Measurements from ENCODE around the gene EXOC2. TPM values are rescaled to one million over a fixed set of nuclear protein-coding genes. Genes with fewer than 3 reads are reported as not detected.
A peak's percentile ranks its signal among the peaks of the same experiment; 100 is the strongest.

Gene EXOC2
- total RNA-seq, 2 experiments from 2014 or later, result 28.4 to 34.6 TPM

DNA sequence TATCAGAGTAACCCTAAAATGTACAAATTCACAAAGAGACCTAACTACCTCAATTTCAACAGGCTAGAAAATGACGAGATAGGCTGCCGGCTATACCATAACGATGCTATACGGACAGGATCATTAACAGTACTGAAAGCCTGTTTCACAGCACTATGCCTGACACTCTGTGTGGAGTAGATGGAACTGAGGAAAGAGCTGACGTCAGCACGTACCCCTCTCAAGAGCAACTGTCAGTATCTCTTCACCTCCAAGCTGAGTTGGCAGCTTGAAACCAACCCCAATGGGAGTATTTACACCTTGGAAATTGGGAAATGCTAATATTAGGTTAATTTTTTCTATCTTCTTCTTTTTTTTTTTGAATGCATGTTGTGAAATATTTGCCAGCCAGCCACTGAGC lies 89.7 kb downstream of the EXOC2 start:
- no peak overlapping the region for H3K27ac Mint-ChIP-seq
- ATAC-seq (no peak), DNase-seq (no peak)
- no peaks in the 10 kb centered on the region for H3K27me3 Mint-ChIP-seq
- H3K9me3 Mint-ChIP-seq (ENCODE audit: low read depth), result no peaks in the 10 kb centered on the region
- CTCF ChIA-PET, result no interaction called here
- H3K4me1 Mint-ChIP-seq, result no peaks in the 10 kb centered on the region
- H3K4me3 Mint-ChIP-seq, result no peak overlapping the region
- peaks cover 12% of the 10 kb centered on the region for H3K36me3 Mint-ChIP-seq

DNA sequence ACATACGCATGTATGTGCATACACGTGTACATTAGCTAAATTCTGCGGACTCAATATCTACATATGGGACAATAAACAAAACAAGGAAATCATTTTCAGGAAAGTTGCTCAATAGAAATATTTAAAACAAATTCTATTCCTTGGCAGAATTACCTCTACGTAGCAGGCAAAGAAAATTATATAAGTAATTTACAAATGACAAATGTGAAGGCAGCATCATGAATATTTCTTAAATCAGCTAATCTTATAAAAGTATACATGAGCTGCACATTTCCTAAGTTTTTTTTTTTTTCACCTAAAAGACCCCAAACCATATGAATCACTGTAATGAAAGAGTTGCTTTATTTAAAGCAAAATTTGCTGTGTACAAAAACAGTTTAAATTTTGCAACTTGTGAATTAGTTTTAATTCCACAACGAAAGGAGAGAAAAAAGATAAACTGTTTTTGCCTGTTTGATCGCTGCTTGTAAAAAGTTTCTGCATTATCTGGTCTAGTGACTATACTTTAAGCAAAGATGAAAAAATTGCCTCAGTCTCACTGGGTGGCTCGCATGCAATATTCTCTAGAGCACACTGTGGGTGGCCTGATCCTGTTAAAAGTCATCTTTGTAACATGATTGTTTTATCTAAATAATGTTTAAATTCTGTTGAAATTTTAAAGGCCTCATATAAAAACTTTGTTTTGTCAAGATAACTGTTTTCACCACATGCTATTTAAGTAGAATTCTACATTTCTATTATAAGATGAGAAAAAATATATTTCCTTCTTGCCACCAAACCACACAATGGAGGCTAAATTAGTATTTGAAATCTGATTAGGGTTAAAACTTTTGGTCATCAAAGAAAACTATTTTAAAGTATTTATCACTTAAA lies 93.1 kb downstream of the EXOC2 start:
- no peaks in the 10 kb centered on the region for H3K9me3 Mint-ChIP-seq (ENCODE audit: low read depth)
- DNase-seq (no peak), ATAC-seq (no peak)
- H3K27ac Mint-ChIP-seq, result no peak overlapping the region
- H3K4me3 Mint-ChIP-seq, result no peak overlapping the region
- peaks cover 6% of the 10 kb centered on the region for H3K36me3 Mint-ChIP-seq
- CTCF ChIA-PET, result no interaction called here
- H3K27me3 Mint-ChIP-seq, result no peaks in the 10 kb centered on the region
- H3K4me1 Mint-ChIP-seq, result no peaks in the 10 kb centered on the region

DNA sequence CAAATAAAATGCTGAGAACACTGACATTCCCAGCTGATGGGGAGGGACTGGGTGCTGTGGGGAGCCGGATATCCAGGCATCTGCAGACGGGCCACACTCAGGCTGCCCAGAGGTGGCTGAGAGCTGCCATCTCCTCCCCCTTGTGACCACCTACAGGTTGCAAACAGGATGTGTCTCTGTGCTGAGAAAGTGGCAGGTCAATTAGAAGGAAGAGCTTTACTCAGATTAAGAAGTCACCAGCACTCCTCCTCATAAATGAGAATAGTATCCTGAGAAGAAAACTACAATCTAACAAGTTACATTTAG lies 99.1 kb downstream of the EXOC2 start:
- Mint-ChIP-seq H3K36me3 (peaks cover 20% of the 10 kb centered on the region), H3K9me3 (ENCODE audit: low read depth) (no peaks in the 10 kb centered on the region), H3K4me1 (peaks cover 8% of the 10 kb centered on the region), H3K4me3 (no peak overlapping the region), H3K27ac (no peak overlapping the region), H3K27me3 (no peaks in the 10 kb centered on the region)
- ATAC-seq (no peak), DNase-seq (no peak)
- CTCF ChIA-PET, result interaction anchor here (0.6 to 4.9 kb wide), 25 partner anchors 10 to 843 kb away, joined by 3 to 28 read pairs (median 4); no protein-coding TSS in a partner anchor

DNA sequence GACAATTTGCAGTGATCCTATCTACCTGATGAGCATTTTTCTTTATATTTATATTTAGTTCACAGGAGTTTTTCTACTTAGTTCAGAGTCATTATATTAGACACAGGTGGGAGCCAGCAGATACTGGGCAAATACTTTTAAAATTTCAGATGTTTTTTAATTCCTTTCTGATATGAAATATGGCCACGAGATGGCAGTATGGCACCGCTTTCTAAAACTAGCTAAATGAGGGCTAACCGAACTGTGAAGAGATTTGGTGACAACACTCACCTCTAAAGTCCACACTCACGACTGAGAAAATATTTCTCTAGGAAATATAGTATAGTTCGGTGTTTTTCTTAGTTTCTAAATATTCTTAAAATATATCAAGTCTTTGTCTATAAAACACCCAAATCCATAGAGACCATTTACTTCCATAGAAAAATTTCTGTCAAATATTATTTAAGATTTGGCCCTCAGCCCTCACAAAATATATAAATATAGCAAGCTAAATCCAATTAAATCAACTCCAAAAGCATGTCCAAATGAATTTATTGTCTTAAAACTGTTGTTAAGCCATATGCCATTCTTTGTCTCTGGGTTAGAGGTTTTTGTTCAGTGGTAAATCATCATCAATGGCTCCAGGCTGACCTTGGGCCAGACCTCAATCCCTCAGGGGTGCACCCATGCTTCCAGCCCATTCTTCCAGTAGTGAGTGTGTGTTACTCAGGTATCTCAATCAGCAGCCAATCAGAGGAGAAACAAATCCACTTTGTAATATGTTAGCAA lies 99.6 kb downstream of the EXOC2 start:
- ATAC-seq (peak; percentile 60), DNase-seq (peak; percentile 77)
- Mint-ChIP-seq H3K4me1 (peaks cover 8% of the 10 kb centered on the region), H3K27ac (no peak overlapping the region), H3K9me3 (ENCODE audit: low read depth) (no peaks in the 10 kb centered on the region), H3K27me3 (no peaks in the 10 kb centered on the region), H3K36me3 (peaks cover 20% of the 10 kb centered on the region), H3K4me3 (no peak overlapping the region)
- CTCF ChIA-PET, result interaction anchor here (0.6 to 4.9 kb wide), 43 partner anchors 9 to 843 kb away, joined by 3 to 28 read pairs (median 4); partner anchors contain the start of gene DUSP22

DNA sequence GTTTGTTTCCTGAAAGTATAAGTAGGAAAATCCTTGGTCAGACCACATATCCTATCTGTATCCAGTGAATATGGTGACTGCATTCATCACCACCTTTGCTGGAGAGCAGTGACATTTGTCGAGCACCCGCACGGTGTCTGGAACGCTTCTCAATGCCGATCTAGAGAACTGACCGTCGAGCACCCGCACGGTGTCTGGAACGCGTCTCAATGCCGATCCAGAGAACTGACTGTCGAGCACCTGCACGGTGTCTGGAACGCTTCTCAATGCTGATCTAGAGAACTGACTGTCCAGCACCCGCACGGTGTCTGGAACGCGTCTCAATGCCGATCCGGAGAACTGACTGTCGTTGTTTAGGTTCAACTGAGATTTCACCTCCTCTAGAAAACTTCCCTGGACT lies 103.8 kb downstream of the EXOC2 start:
- no peak overlapping the region for H3K4me3 Mint-ChIP-seq
- peaks cover 9% of the 10 kb centered on the region for H3K4me1 Mint-ChIP-seq
- DNase-seq, result no peak
- no peaks in the 10 kb centered on the region for H3K27me3 Mint-ChIP-seq
- H3K27ac Mint-ChIP-seq, result no peak overlapping the region
- no peaks in the 10 kb centered on the region for H3K9me3 Mint-ChIP-seq (ENCODE audit: low read depth)
- H3K36me3 Mint-ChIP-seq, result peaks cover 14% of the 10 kb centered on the region
- CTCF ChIA-PET, result no interaction called here
- no peak for ATAC-seq

DNA sequence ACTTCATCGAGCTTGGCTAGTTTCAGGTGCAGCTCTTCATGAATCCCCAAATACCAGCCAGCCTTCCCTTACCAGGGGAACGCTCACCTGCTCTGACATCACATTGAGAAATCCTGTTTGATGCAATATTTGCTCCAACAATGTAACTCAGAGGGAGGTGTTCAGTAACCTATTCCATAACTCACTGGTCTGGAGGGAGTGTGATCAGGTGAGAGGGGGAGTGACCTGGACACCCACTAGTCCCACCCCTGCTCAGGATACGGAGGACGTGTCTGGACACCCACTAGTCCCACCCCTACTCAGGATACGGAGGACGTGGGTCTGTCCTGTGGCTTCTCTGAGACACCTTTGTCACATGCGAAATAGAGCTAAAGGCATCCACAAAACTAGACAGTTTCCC lies 106.4 kb downstream of the EXOC2 start:
- H3K27ac Mint-ChIP-seq, result no peak overlapping the region
- DNase-seq, result no peak
- peaks cover 20% of the 10 kb centered on the region for H3K4me1 Mint-ChIP-seq
- H3K36me3 Mint-ChIP-seq, result peaks cover 14% of the 10 kb centered on the region
- no peaks in the 10 kb centered on the region for H3K9me3 Mint-ChIP-seq (ENCODE audit: low read depth)
- CTCF ChIA-PET, result interaction anchor here (1.0 kb wide), 1 partner anchor 195 kb away, joined by 3 read pairs; the partner anchor contains the start of gene IRF4
- H3K27me3 Mint-ChIP-seq, result no peaks in the 10 kb centered on the region
- no peak overlapping the region for H3K4me3 Mint-ChIP-seq
- ATAC-seq, result no peak

DNA sequence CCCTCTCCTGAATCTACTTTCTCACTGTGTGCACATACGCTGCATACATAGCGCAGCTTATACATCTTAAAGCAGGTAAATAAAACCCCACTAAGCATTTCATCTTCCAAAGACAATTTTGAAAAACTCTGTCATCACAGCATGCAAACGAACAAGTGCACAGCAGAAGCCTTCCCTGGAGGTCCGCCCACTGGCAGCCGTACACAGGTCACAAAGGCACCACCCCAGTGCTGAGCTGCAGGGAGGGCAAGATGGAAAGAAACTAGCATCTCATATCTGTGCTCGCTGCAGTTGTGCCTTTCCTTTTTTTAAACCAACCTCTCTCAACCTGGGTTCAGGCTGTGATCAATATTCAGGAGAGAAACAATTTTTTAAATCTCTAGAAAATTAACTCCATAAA lies 109.3 kb downstream of the EXOC2 start:
- H3K27ac Mint-ChIP-seq, result no peak overlapping the region
- ATAC-seq (no peak), DNase-seq (no peak)
- peak overlapping the region; percentile 1 for H3K4me3 Mint-ChIP-seq
- H3K9me3 Mint-ChIP-seq (ENCODE audit: low read depth), result no peaks in the 10 kb centered on the region
- CTCF ChIA-PET, result interaction anchor here (0.6 to 3.9 kb wide), 5 partner anchors 10 to 395 kb away, joined by 3 to 28 read pairs (median 4); no protein-coding TSS in a partner anchor
- H3K4me1 Mint-ChIP-seq, result peaks cover 25% of the 10 kb centered on the region
- no peaks in the 10 kb centered on the region for H3K27me3 Mint-ChIP-seq
- no peaks in the 10 kb centered on the region for H3K36me3 Mint-ChIP-seq

DNA sequence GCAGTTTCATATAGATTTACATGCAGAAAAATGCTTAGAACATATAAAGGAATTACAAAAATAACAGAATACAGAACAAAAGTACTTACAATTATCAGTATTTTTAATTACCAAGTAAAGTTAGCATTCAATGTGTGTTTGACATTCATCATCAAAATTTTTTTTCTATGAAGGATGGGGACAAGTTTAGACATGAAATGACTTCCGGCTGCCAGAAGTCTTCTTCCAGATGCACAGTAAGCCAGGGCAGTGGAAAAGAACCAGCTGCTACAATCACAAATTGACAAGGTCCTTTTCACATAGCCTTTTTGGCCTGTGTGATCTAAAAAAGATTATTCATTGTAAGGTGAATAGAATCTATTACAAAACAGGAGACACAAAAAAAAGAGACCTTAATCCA lies 109.8 kb downstream of the EXOC2 start:
- Mint-ChIP-seq H3K4me1 (peaks cover 30% of the 10 kb centered on the region), H3K27me3 (no peaks in the 10 kb centered on the region), H3K4me3 (no peak overlapping the region), H3K36me3 (no peaks in the 10 kb centered on the region), H3K27ac (no peak overlapping the region), H3K9me3 (ENCODE audit: low read depth) (no peaks in the 10 kb centered on the region)
- CTCF ChIA-PET, result interaction anchor here (0.6 to 3.9 kb wide), 5 partner anchors 10 to 196 kb away, joined by 3 to 28 read pairs (median 3); no protein-coding TSS in a partner anchor
- ATAC-seq (no peak), DNase-seq (no peak)

DNA sequence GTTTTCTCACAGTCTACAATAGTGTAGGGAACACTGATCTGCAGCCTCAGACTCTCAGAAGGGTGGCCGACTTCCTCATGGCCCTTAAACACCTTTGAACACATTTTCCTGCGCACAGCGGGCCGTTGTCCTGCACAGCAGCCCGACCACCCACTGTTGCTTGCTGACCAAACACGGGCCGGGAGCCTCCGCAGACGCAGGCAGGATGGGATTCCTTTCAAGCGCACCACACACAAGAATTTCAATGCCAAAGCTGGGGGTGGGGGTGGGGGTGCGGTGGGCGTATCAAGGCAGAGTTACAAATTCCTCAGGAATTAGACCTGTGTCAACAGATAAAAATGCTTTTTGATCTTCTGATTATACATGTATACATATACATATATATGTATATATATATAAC lies 110.6 kb downstream of the EXOC2 start:
- Mint-ChIP-seq H3K36me3 (peaks cover 2% of the 10 kb centered on the region), H3K9me3 (ENCODE audit: low read depth) (no peaks in the 10 kb centered on the region), H3K4me1 (peaks cover 36% of the 10 kb centered on the region), H3K27ac (peak overlapping the region; percentile 35), H3K4me3 (peak overlapping the region; percentile 5), H3K27me3 (no peaks in the 10 kb centered on the region)
- ATAC-seq (no peak), DNase-seq (no peak)
- CTCF ChIA-PET, result interaction anchor here (1.0 to 3.9 kb wide), 2 partner anchors 9 to 11 kb away, joined by 3 to 28 read pairs; no protein-coding TSS in a partner anchor

DNA sequence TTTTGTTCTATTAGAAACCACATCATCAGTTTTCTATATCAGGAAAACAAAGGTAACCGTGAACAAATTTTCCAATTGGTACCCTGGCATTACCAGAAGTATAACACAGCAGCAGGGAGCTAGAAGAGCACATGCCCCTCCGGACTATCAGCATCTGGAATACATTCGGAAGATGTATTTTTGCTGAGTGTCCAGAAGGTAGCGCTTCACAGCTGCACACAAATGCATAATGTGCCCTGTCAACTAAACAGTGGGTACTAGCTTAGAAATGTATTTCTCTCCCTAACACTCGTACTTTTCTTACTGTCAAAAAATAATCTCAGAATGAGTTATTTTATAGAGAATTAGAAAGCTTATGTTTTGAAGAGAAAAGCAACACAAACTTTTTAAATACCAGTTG lies 113.6 kb downstream of the EXOC2 start:
- peaks cover 26% of the 10 kb centered on the region for H3K36me3 Mint-ChIP-seq
- no peaks in the 10 kb centered on the region for H3K27me3 Mint-ChIP-seq
- no peak for ATAC-seq
- H3K4me1 Mint-ChIP-seq, result peaks cover 38% of the 10 kb centered on the region
- no peak overlapping the region for H3K27ac Mint-ChIP-seq
- H3K9me3 Mint-ChIP-seq (ENCODE audit: low read depth), result peaks cover 5% of the 10 kb centered on the region
- H3K4me3 Mint-ChIP-seq, result no peak overlapping the region
- CTCF ChIA-PET, result no interaction called here
- DNase-seq, result no peak

DNA sequence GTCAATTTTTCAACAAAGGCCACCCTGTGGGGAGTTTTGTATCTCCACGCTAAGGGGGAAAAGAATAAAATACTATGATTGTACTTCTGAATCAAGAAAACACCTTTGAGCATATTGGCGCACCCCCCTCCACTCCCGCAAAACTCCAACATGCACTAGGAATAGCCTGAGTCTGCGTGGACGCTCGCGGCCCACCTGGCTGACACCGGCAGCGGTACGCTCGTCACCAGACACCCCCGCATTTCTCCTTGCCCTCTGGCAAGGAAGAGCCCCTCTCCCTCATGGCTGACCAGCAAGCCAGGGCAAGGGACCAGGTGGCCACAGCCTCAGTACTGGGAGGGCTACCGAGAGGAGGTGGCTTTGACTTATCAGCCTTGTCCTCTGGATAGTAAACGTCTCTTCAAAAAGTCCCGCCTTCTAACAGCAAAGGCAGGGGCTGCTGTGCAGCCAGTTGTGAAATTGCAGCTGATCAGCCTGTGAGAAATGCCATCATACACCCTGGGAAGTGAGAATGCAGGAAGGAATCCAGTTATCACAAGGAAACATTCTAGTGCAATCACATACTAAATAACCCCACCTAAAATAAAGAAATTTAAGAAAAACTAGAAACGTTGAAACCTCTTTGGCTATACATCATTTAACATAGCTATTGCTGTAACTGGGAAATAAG lies 120.2 kb downstream of the EXOC2 start:
- H3K27me3 Mint-ChIP-seq, result no peaks in the 10 kb centered on the region
- peaks cover 44% of the 10 kb centered on the region for H3K4me1 Mint-ChIP-seq
- peaks cover 5% of the 10 kb centered on the region for H3K9me3 Mint-ChIP-seq (ENCODE audit: low read depth)
- H3K27ac Mint-ChIP-seq, result no peak overlapping the region
- no peak for ATAC-seq
- no peak for DNase-seq
- CTCF ChIA-PET, result interaction anchor here (0.8 to 1.5 kb wide), 3 partner anchors 10 to 20 kb away, joined by 3 to 4 read pairs (median 3); no protein-coding TSS in a partner anchor
- H3K36me3 Mint-ChIP-seq, result peaks cover 53% of the 10 kb centered on the region
- no peak overlapping the region for H3K4me3 Mint-ChIP-seq

DNA sequence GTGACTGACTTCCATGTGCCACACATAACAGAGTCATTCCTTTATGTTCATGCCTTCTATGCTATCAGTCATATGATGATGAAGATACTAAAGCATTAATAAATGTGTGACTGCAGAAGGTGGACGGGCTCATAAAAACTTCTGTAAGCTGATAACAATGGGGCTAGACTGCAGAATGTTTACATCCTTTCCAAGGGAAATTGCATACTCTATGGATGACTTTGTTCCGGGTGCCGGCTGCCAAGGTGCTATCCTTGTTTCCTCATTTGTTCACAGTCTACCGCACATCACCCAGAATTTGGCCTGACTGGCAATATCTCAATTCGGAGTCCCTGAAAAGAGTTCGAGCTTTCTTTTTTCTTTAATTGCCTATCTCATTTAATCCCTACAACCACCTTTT lies 121.0 kb downstream of the EXOC2 start:
- Mint-ChIP-seq H3K27me3 (no peaks in the 10 kb centered on the region), H3K4me1 (peaks cover 41% of the 10 kb centered on the region), H3K4me3 (no peak overlapping the region), H3K36me3 (peaks cover 56% of the 10 kb centered on the region), H3K27ac (peak overlapping the region; percentile 8), H3K9me3 (ENCODE audit: low read depth) (peaks cover 5% of the 10 kb centered on the region)
- DNase-seq, result no peak
- ATAC-seq, result no peak
- CTCF ChIA-PET, result interaction anchor here (1.5 kb wide), 1 partner anchor 14 kb away, joined by 3 read pairs; no protein-coding TSS in a partner anchor

DNA sequence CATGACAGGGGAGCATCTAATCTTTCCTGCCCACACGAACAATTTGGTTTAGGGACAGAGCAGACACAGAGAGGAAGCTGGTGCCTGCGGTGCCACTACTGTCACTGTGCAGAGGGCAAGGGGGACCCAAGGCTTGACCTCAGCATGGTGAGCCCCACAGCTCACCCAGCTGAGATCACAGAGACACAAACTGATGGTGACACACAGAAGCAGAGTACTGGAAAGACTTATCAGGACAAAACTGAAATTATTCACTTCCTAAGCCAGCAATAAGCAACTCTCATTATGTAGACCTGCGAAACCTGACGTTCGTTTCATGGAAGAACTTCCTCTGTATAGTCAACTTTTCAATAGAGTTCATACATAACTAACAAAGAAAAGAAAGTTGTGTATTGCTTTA lies 122.1 kb downstream of the EXOC2 start:
- CTCF ChIA-PET, result no interaction called here
- H3K9me3 Mint-ChIP-seq (ENCODE audit: low read depth), result peaks cover 5% of the 10 kb centered on the region
- DNase-seq, result no peak
- H3K4me3 Mint-ChIP-seq, result no peak overlapping the region
- peak overlapping the region; percentile 18 for H3K27ac Mint-ChIP-seq
- H3K4me1 Mint-ChIP-seq, result peaks cover 45% of the 10 kb centered on the region
- peak; percentile 28 for ATAC-seq
- H3K36me3 Mint-ChIP-seq, result peaks cover 51% of the 10 kb centered on the region
- H3K27me3 Mint-ChIP-seq, result no peaks in the 10 kb centered on the region
